Fibroblast of peridontal ligament (primary cell): ENCODE measurements around the gene OR6J1.
A peak's percentile ranks its signal among the peaks of the same experiment; 100 is the strongest.
"Not testable (repeated sequence)": the region's sequence is repeated elsewhere in the genome, so short reads cannot be mapped to it uniquely, and the experiment has no call there.

Experiments used
- DNase-seq: peaks from one replicate; pipeline ENCODE4 v3.0.0-alpha.2; 2010; ENCODE audit errors: extremely low read depth

Gene OR6J1

DNA sequence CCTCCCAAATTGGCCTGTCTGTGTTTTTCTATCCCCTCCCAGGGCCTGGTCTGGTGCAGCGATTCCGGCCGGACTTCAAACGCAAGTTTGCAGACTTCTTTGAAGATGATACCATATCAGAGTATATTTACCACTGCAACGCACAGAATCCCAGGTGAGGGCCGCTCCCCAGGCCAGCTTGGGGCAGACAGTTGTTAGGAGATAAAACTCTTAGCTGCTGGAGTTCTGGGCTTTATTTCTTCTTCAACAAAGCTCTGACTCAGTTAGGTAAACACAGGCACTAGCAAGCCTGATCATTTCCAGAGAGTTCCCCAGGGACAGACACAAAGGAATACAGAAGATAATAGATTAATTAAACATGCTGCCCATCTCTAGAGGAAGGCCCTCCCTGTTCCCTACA is 37.8 kb downstream of the OR6J1 start:
- DNase-seq, result no peak

DNA sequence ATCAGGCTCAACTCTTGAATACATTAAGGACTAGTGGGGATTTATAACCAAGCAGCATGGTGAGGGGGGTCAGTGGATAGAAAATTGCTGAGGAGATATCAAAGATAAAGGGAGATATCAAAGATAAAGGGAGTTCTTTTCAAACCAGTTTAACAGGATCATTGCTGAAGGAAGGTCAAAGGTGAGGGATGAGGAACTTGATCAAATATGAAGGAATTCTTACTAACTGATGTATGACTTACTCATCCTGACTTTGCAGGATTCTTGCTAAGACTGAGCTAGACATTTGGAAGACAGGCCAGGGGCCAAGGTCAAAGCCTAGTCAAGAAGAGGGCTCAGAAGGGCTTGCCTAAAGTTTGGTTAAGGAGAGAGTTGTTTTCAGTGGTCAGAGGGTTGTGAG is 41.3 kb downstream of the OR6J1 start:
- peak; percentile 19 for DNase-seq

GRCh38 chr14:22601996-22602395 is 42.2 kb downstream of the OR6J1 start:
- DNase-seq, result no peak

GRCh38 chr14:22601456-22601855 is 42.7 kb downstream of the OR6J1 start:
- no peak for DNase-seq

GRCh38 chr14:22600027-22600426 is 44.1 kb downstream of the OR6J1 start:
- DNase-seq, result no peak

GRCh38 chr14:22599349-22599748 is 44.8 kb downstream of the OR6J1 start:
- DNase-seq, result no peak

- peak; percentile 68 for DNase-seq
Observed at GRCh38 chr14:22598896-22599244, 45.3 kb downstream of the OR6J1 start.

- DNase-seq, result peak; percentile 62
Observed at GRCh38 chr14:22598099-22598895, 45.9 kb downstream of the OR6J1 start, which contains the start of gene ABHD4. ABHD4 (plus strand) TSS chr14:22598300; CDS start chr14:22598307, 7 bp downstream.

DNA sequence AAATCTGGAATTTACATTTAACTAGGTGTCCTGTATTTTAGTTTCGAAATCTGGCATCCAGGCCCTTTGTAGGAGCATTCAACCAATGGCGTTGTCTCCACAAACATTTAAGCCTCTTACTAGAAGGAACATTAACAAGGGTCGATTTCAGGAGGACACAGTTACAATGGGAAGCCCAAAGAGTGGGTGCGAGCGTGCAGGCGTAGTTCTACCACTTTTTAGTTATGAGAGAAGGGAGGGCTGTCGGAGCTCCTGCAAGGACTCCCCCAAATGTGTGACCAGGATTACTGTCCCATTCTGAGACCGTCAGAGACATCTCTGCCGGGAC is 46.4 kb downstream of the OR6J1 start:
- DNase-seq, result peak; percentile 20

DNA sequence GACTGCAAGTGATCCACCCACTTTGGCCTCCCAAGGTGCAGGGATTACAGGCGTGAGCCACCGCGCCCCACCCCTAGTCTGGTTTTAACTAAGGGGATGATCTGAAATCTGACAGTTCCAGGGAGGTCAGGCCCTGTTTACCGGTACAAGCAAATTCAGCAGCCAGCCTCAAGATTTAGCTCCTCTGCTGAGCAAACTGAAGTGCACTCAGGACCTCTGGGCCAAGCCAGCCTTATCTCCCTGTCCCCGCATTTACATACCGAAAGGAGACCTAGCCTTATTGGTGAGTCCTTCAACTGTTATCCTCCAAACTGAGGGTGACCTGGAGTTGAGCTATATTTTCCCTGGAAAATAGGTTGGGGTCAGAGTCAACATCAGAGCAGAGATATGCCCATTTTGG is 46.9 kb downstream of the OR6J1 start:
- no peak for DNase-seq

DNA sequence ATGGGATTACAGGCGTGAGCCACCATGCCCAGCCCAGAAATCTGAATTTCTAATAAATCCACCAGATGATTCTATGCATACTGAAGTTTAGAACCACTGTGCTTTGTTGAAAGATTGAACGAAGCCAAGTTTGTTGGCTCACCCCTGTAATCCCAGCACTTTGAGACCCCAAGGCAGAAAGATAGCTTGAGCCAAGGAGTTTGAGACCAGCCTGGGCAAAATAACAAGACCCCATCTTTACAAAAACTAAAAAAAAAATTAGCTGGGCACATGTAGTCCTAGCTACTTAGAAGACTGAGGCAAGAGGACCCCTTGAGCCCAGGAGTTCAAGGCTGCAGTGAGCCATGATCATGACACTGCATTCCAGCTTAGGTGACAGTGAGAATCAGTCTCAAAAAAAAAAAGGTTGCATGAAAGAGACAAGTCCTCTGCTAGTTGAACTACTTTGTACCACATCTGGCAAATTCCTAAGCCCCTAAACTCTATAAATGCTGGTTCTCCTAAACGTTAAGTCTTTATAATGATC is 47.7 kb downstream of the OR6J1 start:
- no peak for DNase-seq

- no peak for DNase-seq
Observed at GRCh38 chr14:22594156-22594716, 49.9 kb downstream of the OR6J1 start.

- DNase-seq, result no peak
Observed at GRCh38 chr14:22593601-22594000, 50.6 kb downstream of the OR6J1 start.

- DNase-seq, result no peak
Observed at GRCh38 chr14:22593189-22593588, 51.0 kb downstream of the OR6J1 start.

DNA sequence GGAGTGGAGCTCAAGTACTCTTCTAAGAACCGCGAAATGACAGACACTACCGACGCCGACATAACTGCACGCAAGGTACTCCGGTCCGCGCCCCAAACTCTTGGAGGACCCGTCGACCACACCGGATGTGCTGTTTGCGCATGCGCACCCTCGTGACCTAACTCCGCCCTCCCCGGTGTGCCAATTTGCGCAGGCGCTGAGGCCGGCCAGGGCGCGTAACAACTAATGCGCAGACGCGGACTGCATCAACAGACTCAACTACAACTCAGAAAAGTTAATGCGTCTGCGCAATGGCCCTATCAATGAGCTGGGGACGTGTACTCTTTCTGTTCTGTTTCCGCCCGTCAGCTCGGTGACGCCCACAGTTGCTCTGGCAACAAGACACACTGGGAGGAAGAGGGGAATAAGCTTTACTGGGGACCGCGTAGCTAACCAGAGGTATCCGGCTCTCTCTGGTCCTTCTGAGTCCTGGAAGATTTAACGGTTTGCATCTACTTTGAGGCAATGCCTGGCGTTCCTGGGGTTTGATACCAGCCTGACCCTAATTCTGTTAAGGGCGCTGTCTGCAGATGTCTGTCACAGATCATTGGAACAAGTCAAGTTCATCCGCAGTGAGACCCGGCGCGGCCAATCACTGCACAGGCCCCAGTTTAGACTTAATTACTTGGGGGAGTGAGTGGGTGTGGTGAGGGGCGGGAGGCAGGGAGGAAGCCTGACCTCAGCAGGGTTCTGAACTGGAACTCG is 54.9 kb downstream of the OR6J1 start, which contains the start of gene DAD1:
Gene DAD1 (minus strand): TSS at position 129 of the 744 bp plus-strand sequence. CDS start 67 bp downstream, at position 62.
- peak; percentile 100 for DNase-seq

- no peak for DNase-seq
Observed at GRCh38 chr14:22588526-22589095, 55.5 kb downstream of the OR6J1 start.

DNA sequence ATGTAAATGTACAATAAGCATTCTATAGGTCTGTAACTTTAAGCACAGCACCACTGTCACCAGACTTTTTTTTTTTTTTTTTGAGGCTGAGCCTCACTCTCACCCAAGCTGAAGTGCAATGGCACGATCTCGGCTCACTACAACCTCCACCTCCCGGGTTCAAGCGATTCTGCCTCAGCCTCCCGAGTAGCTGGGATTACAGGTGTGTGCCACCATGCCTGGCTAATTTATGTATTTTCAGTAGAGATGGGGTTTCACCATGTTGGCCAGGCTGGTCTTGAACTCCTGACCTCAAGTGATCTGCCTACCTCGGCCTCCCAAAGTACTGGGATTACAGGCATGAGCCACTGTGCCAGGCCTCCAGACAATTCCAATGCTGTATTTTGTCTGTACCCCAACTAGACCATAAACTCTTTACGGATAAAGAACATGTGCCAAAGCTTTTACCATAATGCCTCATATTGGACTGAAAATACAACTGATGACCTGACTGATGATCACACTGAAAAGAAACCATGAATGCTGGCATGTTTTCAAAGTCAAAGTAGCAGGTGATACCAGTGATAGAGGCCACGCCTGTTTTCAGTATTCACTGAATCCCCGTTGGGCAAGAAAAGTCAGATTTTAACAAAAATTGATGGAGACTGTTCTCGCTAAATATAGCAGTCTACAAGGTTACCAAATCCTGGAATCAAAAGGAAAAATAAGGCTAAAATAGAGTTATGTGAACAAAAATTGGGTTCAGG is 56.3 kb downstream of the OR6J1 start:
- DNase-seq, result not testable (repeated sequence)

- DNase-seq, result no peak
Observed at GRCh38 chr14:22587247-22587646, 56.9 kb downstream of the OR6J1 start.

GRCh38 chr14:22583994-22584393 is 60.2 kb downstream of the OR6J1 start:
- DNase-seq, result no peak
